K562 (cell line): Measurements from ENCODE around the gene VIT. TPM values are rescaled to one million over a fixed set of nuclear protein-coding genes. Genes with fewer than 3 reads are reported as not detected.

ENCODE experiments used
- HMG20A ChIP-seq: fragments of 450-650 bp; formaldehyde crosslinking; conservative IDR thresholded peaks from 2 replicates; pipeline ENCODE4 v1.4.0; 2020; ENCODE audit warnings: mild to moderate bottlenecking, mixed read lengths
- KLF6 ChIP-seq: fragments of 250-450 bp; sonication (Bioruptor Pico); IDR thresholded peaks from 2 replicates; pipeline ENCODE4 v1.4.0; 2020; ENCODE audit warnings: mild to moderate bottlenecking, moderate library complexity, borderline replicate concordance
- MCM3 ChIP-seq: fragments of 450-650 bp; IDR thresholded peaks from 2 replicates; pipeline ENCODE4 v1.6.1; 2016
- POLR2G ChIP-seq: fragments of 200-400 bp; formaldehyde crosslinking; IDR thresholded peaks from 2 replicates; pipeline ENCODE4 v1.6.1; 2017; ENCODE audit warnings: low read depth, mild to moderate bottlenecking, antibody characterized with exemption, low read length, moderate library complexity
- ZBTB17 ChIP-seq: fragments of 450-650 bp; formaldehyde crosslinking; IDR thresholded peaks from 2 replicates; pipeline ENCODE4 v1.4.0; 2020; ENCODE audit warnings: mild to moderate bottlenecking
- polyA plus RNA-seq, 8 experiments: library from polyadenylated mRNA; depleted of rRNA in 4 of 8; stranded (reverse) in 5 of 8; unstranded in 3 of 8; fragments of >200 nt; fragmentation: Nextera tagmentation in 2 of 8; fragmentation: Illumina TruSeq in 1 of 8; extraction: Ambion mirVana in 2 of 8; extraction: Trizol in 1 of 8; gene quantifications; 2 replicates each; pipeline versions ENCODE4 v1.2.1 to v1.2.3, GENCODE V29; 2011 to 2014; ENCODE audit warnings: inconsistent platforms in 1 of 8, missing spikeins in 1 of 8
- total RNA-seq, 7 experiments: library from RNA; depleted of rRNA in 6 of 7; stranded (reverse); fragments of >200 nt in 6 of 7; fragmentation: Illumina TruSeq in 2 of 7; extraction: Trizol in 2 of 7; gene quantifications; 2 replicates each; pipeline versions ENCODE4 v1.2.1 to v1.2.3, GENCODE V29; 2011 to 2021; ENCODE audit warnings: low replicate concordance in 1 of 7
- TF ChIP-seq, protein P1 (sequence below), 2 experiments: fragments of 450-650 bp; formaldehyde crosslinking in 1 of 2; IDR thresholded peaks; 2 replicates each; pipeline versions ENCODE4 v1.4.0 to v1.6.1; 2014 to 2020; ENCODE audit warnings: mild to moderate bottlenecking in 2 of 2, borderline replicate concordance in 1 of 2, low read depth in 1 of 2
- TF ChIP-seq, protein P2 (sequence below): fragments of 450-650 bp; IDR thresholded peaks from 2 replicates; pipeline ENCODE4 v1.6.1; 2016; ENCODE audit warnings: borderline replicate concordance
- TF ChIP-seq, protein P3 (sequence below), 2 experiments: IDR thresholded peaks in 1 of 2; conservative IDR thresholded peaks in 1 of 2; 2 replicates each; pipeline ENCODE4 v1.6.1; 2016; ENCODE audit warnings: low read depth in 2 of 2, mild to moderate bottlenecking in 1 of 2, missing compliant biosample characterization in 1 of 2, missing genetic modification characterization in 1 of 2, moderate library complexity in 1 of 2
- TF ChIP-seq, protein P4 (sequence below): fragments of 450-650 bp; IDR thresholded peaks from 2 replicates; pipeline ENCODE4 v1.6.1; 2016

Gene VIT
- total and polyA plus RNA-seq, 9 of the 15 experiments (the other 6 are each of a cell fraction or from before 2014, with no cell fraction given) = not detected

DNA sequence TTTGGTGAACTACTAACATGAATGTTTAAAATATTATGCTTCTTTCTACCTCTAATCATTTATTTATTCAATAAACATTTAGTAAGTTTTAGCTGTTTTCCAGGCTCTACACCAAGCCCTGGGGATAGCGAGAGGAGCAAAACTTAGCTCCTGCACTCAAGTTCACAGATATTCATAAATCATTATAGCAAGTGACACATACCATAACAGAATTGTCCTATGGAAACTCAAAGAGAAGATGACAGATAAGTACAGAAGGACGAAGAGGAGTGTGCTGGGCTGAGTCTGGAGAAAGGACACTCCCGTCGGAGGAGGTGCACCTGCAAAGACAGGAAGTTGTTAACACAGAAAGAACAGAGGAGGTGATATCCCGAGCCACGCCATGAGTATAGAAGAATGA is 13.9 kb upstream of the VIT start (continued):
- TF ChIP-seq, protein P1, sequence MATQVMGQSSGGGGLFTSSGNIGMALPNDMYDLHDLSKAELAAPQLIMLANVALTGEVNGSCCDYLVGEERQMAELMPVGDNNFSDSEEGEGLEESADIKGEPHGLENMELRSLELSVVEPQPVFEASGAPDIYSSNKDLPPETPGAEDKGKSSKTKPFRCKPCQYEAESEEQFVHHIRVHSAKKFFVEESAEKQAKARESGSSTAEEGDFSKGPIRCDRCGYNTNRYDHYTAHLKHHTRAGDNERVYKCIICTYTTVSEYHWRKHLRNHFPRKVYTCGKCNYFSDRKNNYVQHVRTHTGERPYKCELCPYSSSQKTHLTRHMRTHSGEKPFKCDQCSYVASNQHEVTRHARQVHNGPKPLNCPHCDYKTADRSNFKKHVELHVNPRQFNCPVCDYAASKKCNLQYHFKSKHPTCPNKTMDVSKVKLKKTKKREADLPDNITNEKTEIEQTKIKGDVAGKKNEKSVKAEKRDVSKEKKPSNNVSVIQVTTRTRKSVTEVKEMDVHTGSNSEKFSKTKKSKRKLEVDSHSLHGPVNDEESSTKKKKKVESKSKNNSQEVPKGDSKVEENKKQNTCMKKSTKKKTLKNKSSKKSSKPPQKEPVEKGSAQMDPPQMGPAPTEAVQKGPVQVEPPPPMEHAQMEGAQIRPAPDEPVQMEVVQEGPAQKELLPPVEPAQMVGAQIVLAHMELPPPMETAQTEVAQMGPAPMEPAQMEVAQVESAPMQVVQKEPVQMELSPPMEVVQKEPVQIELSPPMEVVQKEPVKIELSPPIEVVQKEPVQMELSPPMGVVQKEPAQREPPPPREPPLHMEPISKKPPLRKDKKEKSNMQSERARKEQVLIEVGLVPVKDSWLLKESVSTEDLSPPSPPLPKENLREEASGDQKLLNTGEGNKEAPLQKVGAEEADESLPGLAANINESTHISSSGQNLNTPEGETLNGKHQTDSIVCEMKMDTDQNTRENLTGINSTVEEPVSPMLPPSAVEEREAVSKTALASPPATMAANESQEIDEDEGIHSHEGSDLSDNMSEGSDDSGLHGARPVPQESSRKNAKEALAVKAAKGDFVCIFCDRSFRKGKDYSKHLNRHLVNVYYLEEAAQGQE (IDR thresholded peaks at IDR 0.05; ENCODE audit: borderline replicate concordance) = no peak
- TF ChIP-seq, protein P1 (CRISPR knock-in tag; IDR thresholded peaks at IDR 0.05; ENCODE audit: low read depth) = no peak
- TF ChIP-seq KLF6 (CRISPR knock-in tag) (no peak), MCM3 (no peak), ZBTB17 (CRISPR knock-in tag) (no peak), POLR2G (no peak), HMG20A (CRISPR knock-in tag) (no peak)
- TF ChIP-seq, protein P2, sequence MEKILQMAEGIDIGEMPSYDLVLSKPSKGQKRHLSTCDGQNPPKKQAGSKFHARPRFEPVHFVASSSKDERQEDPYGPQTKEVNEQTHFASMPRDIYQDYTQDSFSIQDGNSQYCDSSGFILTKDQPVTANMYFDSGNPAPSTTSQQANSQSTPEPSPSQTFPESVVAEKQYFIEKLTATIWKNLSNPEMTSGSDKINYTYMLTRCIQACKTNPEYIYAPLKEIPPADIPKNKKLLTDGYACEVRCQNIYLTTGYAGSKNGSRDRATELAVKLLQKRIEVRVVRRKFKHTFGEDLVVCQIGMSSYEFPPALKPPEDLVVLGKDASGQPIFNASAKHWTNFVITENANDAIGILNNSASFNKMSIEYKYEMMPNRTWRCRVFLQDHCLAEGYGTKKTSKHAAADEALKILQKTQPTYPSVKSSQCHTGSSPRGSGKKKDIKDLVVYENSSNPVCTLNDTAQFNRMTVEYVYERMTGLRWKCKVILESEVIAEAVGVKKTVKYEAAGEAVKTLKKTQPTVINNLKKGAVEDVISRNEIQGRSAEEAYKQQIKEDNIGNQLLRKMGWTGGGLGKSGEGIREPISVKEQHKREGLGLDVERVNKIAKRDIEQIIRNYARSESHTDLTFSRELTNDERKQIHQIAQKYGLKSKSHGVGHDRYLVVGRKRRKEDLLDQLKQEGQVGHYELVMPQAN = no peak
- TF ChIP-seq, protein P3, sequence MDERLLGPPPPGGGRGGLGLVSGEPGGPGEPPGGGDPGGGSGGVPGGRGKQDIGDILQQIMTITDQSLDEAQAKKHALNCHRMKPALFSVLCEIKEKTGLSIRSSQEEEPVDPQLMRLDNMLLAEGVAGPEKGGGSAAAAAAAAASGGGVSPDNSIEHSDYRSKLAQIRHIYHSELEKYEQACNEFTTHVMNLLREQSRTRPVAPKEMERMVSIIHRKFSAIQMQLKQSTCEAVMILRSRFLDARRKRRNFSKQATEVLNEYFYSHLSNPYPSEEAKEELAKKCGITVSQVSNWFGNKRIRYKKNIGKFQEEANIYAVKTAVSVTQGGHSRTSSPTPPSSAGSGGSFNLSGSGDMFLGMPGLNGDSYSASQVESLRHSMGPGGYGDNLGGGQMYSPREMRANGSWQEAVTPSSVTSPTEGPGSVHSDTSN (CRISPR knock-in tag; IDR thresholded peaks at IDR 0.05; ENCODE audit: low read depth) = no peak
- TF ChIP-seq, protein P3 (tag; conservative IDR thresholded peaks at IDR 0.05; ENCODE audit: low read depth) = peak; percentile 23; the same call in 1 of the 2 replicates
- TF ChIP-seq, protein P4, sequence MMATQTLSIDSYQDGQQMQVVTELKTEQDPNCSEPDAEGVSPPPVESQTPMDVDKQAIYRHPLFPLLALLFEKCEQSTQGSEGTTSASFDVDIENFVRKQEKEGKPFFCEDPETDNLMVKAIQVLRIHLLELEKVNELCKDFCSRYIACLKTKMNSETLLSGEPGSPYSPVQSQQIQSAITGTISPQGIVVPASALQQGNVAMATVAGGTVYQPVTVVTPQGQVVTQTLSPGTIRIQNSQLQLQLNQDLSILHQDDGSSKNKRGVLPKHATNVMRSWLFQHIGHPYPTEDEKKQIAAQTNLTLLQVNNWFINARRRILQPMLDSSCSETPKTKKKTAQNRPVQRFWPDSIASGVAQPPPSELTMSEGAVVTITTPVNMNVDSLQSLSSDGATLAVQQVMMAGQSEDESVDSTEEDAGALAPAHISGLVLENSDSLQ = peak; percentile 79
